OCI-LY1 (cell line): ENCODE measurements around the gene SLCO3A1.

Experiments used
- H2AFZ ChIP-seq: fragments of 200-600 bp; sonication (generic), shearing (Covaris generic); 2 replicates; pipeline ENCODE4 v1.6.0; 2014; ENCODE audit warnings: antibody characterized with exemption, mild to moderate bottlenecking, low read length
- H3F3A ChIP-seq: fragments of 200-600 bp; sonication (generic), shearing (Covaris generic); 2 replicates; pipeline ENCODE4 v1.6.0; 2014; ENCODE audit warnings: mild to moderate bottlenecking, antibody characterized with exemption, low read length, moderate library complexity; ENCODE audit not compliant: insufficient read depth
- H3K27ac ChIP-seq: fragments of 200-600 bp; sonication (generic); 2 replicates; pipeline ENCODE4 v1.5.1; 2014; ENCODE audit warnings: low read length, mixed run types, mild to moderate bottlenecking, low read depth; ENCODE audit not compliant: poor library complexity, severe bottlenecking
- H3K27me3 ChIP-seq: fragments of 200-600 bp; sonication (generic); 2 replicates; pipeline ENCODE4 v1.6.0; 2014; ENCODE audit warnings: antibody characterized with exemption, mild to moderate bottlenecking, low read length, moderate library complexity; ENCODE audit not compliant: insufficient read depth
- H3K36me3 ChIP-seq: fragments of 200-600 bp; sonication (generic); 2 replicates; pipeline ENCODE4 v1.6.1; 2014; ENCODE audit warnings: mild to moderate bottlenecking, antibody characterized with exemption, low read length, moderate library complexity, mixed read lengths; ENCODE audit not compliant: insufficient read depth
- H3K4me1 ChIP-seq: fragments of 200-600 bp; sonication (generic); 2 replicates; pipeline ENCODE4 v1.5.1; 2014; ENCODE audit warnings: mild to moderate bottlenecking, low read length, moderate library complexity; ENCODE audit not compliant: insufficient read depth, severe bottlenecking
- H3K4me2 ChIP-seq: fragments of 200-600 bp; sonication (generic), shearing (Covaris generic); 2 replicates; pipeline ENCODE4 v1.6.1; 2014; ENCODE audit warnings: low read length
- H3K4me3 ChIP-seq: fragments of 200-600 bp; sonication (generic); 2 replicates; pipeline ENCODE4 v1.5.1; 2014; ENCODE audit warnings: low read length, low read depth, mild to moderate bottlenecking, mixed read lengths; ENCODE audit not compliant: poor library complexity, severe bottlenecking
- H3K79me2 ChIP-seq: fragments of 200-600 bp; shearing (Covaris generic); 2 replicates; pipeline ENCODE4 v1.6.1; 2016; ENCODE audit warnings: mixed run types, low read length, mixed read lengths; ENCODE audit not compliant: insufficient read depth
- H3K9ac ChIP-seq: fragments of 200-600 bp; sonication (generic), shearing (Covaris generic); 2 replicates; pipeline ENCODE4 v1.6.1; 2014; ENCODE audit warnings: mild to moderate bottlenecking, low read length, mixed read lengths
- H3K9me2 ChIP-seq: fragments of 200-600 bp; sonication (generic), shearing (Covaris generic); 2 replicates; pipeline ENCODE4 v1.6.1; 2014; ENCODE audit warnings: low read depth, mild to moderate bottlenecking, low read length, mixed read lengths
- H3K9me3 ChIP-seq: fragments of 200-600 bp; shearing (Covaris generic); 2 replicates; pipeline ENCODE4 v1.6.1; 2014; ENCODE audit warnings: low read length, mixed read lengths
- H4K20me1 ChIP-seq: fragments of 200-600 bp; sonication (generic), shearing (Covaris generic); 2 replicates; pipeline ENCODE4 v1.6.0; 2016; ENCODE audit warnings: mild to moderate bottlenecking, low read length; ENCODE audit not compliant: insufficient read depth
- CTCF ChIP-seq: fragments of 200-600 bp; sonication (generic), shearing (Covaris generic); IDR thresholded peaks from 2 replicates; pipeline ENCODE4 v1.5.1; 2017; ENCODE audit warnings: mild to moderate bottlenecking, antibody characterized with exemption, low read length, moderate library complexity, mixed read lengths
- EZH2 ChIP-seq: fragments of 200-600 bp; sonication (generic), shearing (Covaris generic); IDR thresholded peaks from 2 replicates; pipeline ENCODE4 v1.8.0; 2017; ENCODE audit warnings: borderline replicate concordance, mixed run types, mild to moderate bottlenecking, antibody characterized with exemption, low read length, moderate library complexity, mixed read lengths

Gene SLCO3A1

GRCh38 chr15:92124657-92125010 is 271.1 kb downstream of the SLCO3A1 start:
- Histone ChIP-seq H3K36me3 (no peaks in the 10 kb centered on the region), H3K79me2 (no peaks in the 10 kb centered on the region), H3K27ac (no peak overlapping the region), H2AFZ (no peak overlapping the region), H3K4me2 (no peak overlapping the region), H3K9ac (no peak overlapping the region), H3K9me3 (no peaks in the 10 kb centered on the region), H3K4me3 (no peak overlapping the region), H3K4me1 (no peaks in the 10 kb centered on the region), H3K27me3 (no peaks in the 10 kb centered on the region), H3F3A (no peaks in the 10 kb centered on the region), H4K20me1 (no peaks in the 10 kb centered on the region), H3K9me2 (no peaks in the 10 kb centered on the region)
- TF ChIP-seq EZH2 (no peak), CTCF (no peak)

GRCh38 chr15:92128788-92129187 is 275.3 kb downstream of the SLCO3A1 start:
- H3F3A ChIP-seq: no peaks in the 10 kb centered on the region
- H3K27ac ChIP-seq: no peak overlapping the region
- no peaks in the 10 kb centered on the region for H3K27me3 ChIP-seq
- no peaks in the 10 kb centered on the region for H4K20me1 ChIP-seq
- no peak overlapping the region for H2AFZ ChIP-seq
- no peaks in the 10 kb centered on the region for H3K9me3 ChIP-seq
- no peaks in the 10 kb centered on the region for H3K36me3 ChIP-seq
- no peak overlapping the region for H3K4me3 ChIP-seq
- H3K9me2 ChIP-seq: no peaks in the 10 kb centered on the region
- no peak overlapping the region for H3K4me2 ChIP-seq
- TF ChIP-seq CTCF (no peak), EZH2 (no peak)
- no peaks in the 10 kb centered on the region for H3K79me2 ChIP-seq
- no peaks in the 10 kb centered on the region for H3K4me1 ChIP-seq
- H3K9ac ChIP-seq: no peak overlapping the region

GRCh38 chr15:92130244-92130643 is 276.7 kb downstream of the SLCO3A1 start:
- Histone ChIP-seq H3K27ac (no peak overlapping the region), H3K79me2 (no peaks in the 10 kb centered on the region), H4K20me1 (no peaks in the 10 kb centered on the region)

More at GRCh38 chr15:92130244-92130643, 276.7 kb downstream of the SLCO3A1 start:
- H3K4me2 ChIP-seq: no peak overlapping the region
- no peak overlapping the region for H3K4me3 ChIP-seq
- H3F3A ChIP-seq: no peaks in the 10 kb centered on the region
- H2AFZ ChIP-seq: no peak overlapping the region
- no peaks in the 10 kb centered on the region for H3K4me1 ChIP-seq
- H3K36me3 ChIP-seq: no peaks in the 10 kb centered on the region
- H3K9me2 ChIP-seq: no peaks in the 10 kb centered on the region
- no peaks in the 10 kb centered on the region for H3K9me3 ChIP-seq
- H3K9ac ChIP-seq: no peak overlapping the region
- TF ChIP-seq EZH2 (no peak), CTCF (no peak)
- H3K27me3 ChIP-seq: no peaks in the 10 kb centered on the region
